ENCODE data around the gene NRIP1.

DNA sequence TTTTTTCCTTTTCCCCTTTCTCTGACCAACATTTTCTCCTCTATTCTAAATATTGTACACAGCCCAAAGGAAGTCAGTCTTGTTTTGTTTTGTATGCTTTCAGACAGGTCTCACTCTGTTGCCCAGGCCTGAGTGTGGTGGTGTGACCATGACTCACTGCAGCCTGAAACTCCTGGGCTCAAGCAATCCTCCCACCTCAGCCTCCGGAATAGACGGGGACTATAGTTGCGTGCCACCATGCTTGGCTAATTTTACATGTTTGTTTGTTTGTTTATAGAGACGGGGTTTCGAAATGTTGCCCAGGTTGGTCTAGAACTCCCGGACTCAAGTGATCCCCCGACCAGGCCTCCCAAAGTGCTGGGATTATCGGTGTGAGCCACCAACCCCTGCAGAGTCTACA, 72.8 kb downstream of the NRIP1 start:
- TF ChIP-seq, protein P1, sequence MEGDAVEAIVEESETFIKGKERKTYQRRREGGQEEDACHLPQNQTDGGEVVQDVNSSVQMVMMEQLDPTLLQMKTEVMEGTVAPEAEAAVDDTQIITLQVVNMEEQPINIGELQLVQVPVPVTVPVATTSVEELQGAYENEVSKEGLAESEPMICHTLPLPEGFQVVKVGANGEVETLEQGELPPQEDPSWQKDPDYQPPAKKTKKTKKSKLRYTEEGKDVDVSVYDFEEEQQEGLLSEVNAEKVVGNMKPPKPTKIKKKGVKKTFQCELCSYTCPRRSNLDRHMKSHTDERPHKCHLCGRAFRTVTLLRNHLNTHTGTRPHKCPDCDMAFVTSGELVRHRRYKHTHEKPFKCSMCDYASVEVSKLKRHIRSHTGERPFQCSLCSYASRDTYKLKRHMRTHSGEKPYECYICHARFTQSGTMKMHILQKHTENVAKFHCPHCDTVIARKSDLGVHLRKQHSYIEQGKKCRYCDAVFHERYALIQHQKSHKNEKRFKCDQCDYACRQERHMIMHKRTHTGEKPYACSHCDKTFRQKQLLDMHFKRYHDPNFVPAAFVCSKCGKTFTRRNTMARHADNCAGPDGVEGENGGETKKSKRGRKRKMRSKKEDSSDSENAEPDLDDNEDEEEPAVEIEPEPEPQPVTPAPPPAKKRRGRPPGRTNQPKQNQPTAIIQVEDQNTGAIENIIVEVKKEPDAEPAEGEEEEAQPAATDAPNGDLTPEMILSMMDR (IDR thresholded peaks at IDR 0.05 in 4 of 5, conservative IDR thresholded peaks at IDR 0.05 in 1 of 5), result no peak
- TF ChIP-seq POLR2A (IDR thresholded peaks at IDR 0.05), result no peak

All from gastrocnemius medialis (tissue), 4 donors.